DOHH2 (cell line): ENCODE results near the gene ACOT6.

ENCODE experiments used
- EZH2phosphoT487 ChIP-seq: fragments of 200-600 bp; sonication (generic); IDR thresholded peaks from 2 replicates; pipeline ENCODE4 v1.6.1; 2017; ENCODE audit warnings: borderline replicate concordance, mild to moderate bottlenecking, antibody characterized with exemption, low read length, moderate library complexity, mixed read lengths
- TF ChIP-seq, protein P1 (sequence below): fragments of 200-600 bp; sonication (generic); IDR thresholded peaks from one replicate; pipeline ENCODE4 v1.5.1; 2014; ENCODE audit warnings: antibody characterized with exemption, mild to moderate bottlenecking, low read depth, low read length; ENCODE audit not compliant: poor library complexity, severe bottlenecking

DNA sequence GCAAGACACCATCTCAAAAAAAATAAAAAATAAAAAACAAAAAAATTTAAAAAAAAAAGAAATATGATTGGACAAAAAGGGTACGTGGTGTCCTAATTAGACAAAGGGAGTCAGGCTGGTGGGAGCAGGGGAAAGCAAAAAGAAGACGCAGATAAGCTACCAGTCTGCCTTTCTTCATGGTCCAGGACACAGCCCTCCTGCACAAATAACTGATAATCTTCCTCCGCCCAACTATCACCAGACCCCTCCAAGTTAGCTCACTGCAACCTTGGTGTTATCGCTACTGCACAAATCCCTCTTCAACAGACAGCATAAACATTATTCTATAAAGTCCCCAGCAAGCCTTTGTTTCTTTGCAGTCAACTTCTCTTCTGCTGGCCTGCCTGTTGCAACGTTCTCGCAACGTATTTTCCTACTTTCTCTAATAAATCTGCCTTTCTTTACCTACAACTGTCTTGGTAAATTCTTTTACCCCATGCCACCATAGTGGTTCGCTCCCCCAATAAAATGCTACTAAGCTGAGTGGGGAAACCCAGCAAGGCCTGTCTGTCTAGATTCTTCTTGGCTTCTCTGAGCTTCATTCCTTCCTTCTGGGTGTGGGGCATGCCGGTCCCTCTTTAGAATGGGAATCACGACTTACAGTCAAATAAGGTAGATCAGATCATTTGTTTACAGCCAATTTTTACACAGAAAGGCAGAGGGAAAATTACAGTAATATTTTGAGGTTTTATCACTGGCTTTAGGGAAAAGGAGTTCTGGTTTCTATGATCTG is 17.9 kb downstream of the ACOT6 start:
- TF ChIP-seq, protein P1, sequence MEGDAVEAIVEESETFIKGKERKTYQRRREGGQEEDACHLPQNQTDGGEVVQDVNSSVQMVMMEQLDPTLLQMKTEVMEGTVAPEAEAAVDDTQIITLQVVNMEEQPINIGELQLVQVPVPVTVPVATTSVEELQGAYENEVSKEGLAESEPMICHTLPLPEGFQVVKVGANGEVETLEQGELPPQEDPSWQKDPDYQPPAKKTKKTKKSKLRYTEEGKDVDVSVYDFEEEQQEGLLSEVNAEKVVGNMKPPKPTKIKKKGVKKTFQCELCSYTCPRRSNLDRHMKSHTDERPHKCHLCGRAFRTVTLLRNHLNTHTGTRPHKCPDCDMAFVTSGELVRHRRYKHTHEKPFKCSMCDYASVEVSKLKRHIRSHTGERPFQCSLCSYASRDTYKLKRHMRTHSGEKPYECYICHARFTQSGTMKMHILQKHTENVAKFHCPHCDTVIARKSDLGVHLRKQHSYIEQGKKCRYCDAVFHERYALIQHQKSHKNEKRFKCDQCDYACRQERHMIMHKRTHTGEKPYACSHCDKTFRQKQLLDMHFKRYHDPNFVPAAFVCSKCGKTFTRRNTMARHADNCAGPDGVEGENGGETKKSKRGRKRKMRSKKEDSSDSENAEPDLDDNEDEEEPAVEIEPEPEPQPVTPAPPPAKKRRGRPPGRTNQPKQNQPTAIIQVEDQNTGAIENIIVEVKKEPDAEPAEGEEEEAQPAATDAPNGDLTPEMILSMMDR = no peak
- TF ChIP-seq EZH2phosphoT487 = no peak
